DND-41 (cell line): ENCODE results near the gene CDHR1.

ENCODE experiments used
- CTCF ChIP-seq: IDR thresholded peaks from 2 replicates; pipeline ENCODE4 v1.5.1; 2012; ENCODE audit warnings: borderline replicate concordance, low read length, moderate library complexity, mild to moderate bottlenecking; ENCODE audit not compliant: poor library complexity, severe bottlenecking; ENCODE audit errors: extremely low read depth
- EZH2 ChIP-seq: IDR thresholded peaks from 3 replicates; pipeline ENCODE4 v1.6.1; 2012; ENCODE audit warnings: borderline replicate concordance, low read depth, mild to moderate bottlenecking, moderate library complexity, low read length, inconsistent platforms; ENCODE audit not compliant: severe bottlenecking

- TF ChIP-seq CTCF = no peak
- TF ChIP-seq EZH2 = no peak
Observed at GRCh38 chr10:84236807-84237198, 42.5 kb downstream of the CDHR1 start.
